Activated T-helper 9 cell treated with anti-CD3 and anti-CD28 coated beads, Interleukin-2, amount 50 U/mL, for 16 hours (primary cell): ENCODE data around the gene PIK3C2A.
"Not testable (repeated sequence)": the region's sequence is repeated elsewhere in the genome, so short reads cannot be mapped to it uniquely, and the experiment has no call there.

Experiments
- DNase-seq: peaks from one replicate; pipeline ENCODE4 v3.0.0-alpha.2; 2020; ENCODE audit warnings: low read depth

PIK3C2A gene

GRCh38 chr11:17207317-17208256, at the start of gene PIK3C2A:
Gene PIK3C2A (minus strand): TSS chr11:17207986. CDS start chr11:17169741, 38,245 bp downstream.
- peak; percentile 92 for DNase-seq

GRCh38 chr11:17257196-17257595, 49.4 kb upstream of the PIK3C2A start:
- no peak for DNase-seq

GRCh38 chr11:17256512-17256911, 48.7 kb upstream of the PIK3C2A start:
- DNase-seq, result no peak

GRCh38 chr11:17252704-17253103, 44.9 kb upstream of the PIK3C2A start:
- no peak for DNase-seq

- DNase-seq, result no peak
These were observed 43.0 kb upstream of the PIK3C2A start for GRCh38 chr11:17250561-17251350.

GRCh38 chr11:17244046-17244445, 36.3 kb upstream of the PIK3C2A start:
- no peak for DNase-seq

GRCh38 chr11:17242954-17243353, 35.2 kb upstream of the PIK3C2A start:
- not testable (repeated sequence) for DNase-seq

- no peak for DNase-seq
These were observed 33.0 kb upstream of the PIK3C2A start for GRCh38 chr11:17240780-17241179.

GRCh38 chr11:17239927-17240326, 32.1 kb upstream of the PIK3C2A start:
- not testable (repeated sequence) for DNase-seq

GRCh38 chr11:17238377-17238776, 30.6 kb upstream of the PIK3C2A start:
- no peak for DNase-seq

- no peak for DNase-seq
These were observed 25.3 kb upstream of the PIK3C2A start for GRCh38 chr11:17233101-17233500.

- peak; percentile 29 for DNase-seq
These were observed 23.4 kb upstream of the PIK3C2A start for GRCh38 chr11:17230867-17231851.

GRCh38 chr11:17229481-17230152, 21.8 kb upstream of the PIK3C2A start:
- DNase-seq, result no peak

- not testable (repeated sequence) for DNase-seq
These were observed 20.6 kb upstream of the PIK3C2A start for GRCh38 chr11:17228186-17228925.

GRCh38 chr11:17224727-17225126, 16.9 kb upstream of the PIK3C2A start:
- DNase-seq, result no peak

GRCh38 chr11:17221968-17222367, 14.2 kb upstream of the PIK3C2A start:
- no peak for DNase-seq

GRCh38 chr11:17219016-17219415, 11.2 kb upstream of the PIK3C2A start:
- DNase-seq, result no peak

GRCh38 chr11:17218403-17218802, 10.6 kb upstream of the PIK3C2A start:
- DNase-seq, result no peak

GRCh38 chr11:17217401-17217800, 9.6 kb upstream of the PIK3C2A start:
- no peak for DNase-seq

- DNase-seq, result no peak
These were observed 6.6 kb upstream of the PIK3C2A start for GRCh38 chr11:17214338-17214737.
